ENCODE data around the gene UGT1A8.

DNA sequence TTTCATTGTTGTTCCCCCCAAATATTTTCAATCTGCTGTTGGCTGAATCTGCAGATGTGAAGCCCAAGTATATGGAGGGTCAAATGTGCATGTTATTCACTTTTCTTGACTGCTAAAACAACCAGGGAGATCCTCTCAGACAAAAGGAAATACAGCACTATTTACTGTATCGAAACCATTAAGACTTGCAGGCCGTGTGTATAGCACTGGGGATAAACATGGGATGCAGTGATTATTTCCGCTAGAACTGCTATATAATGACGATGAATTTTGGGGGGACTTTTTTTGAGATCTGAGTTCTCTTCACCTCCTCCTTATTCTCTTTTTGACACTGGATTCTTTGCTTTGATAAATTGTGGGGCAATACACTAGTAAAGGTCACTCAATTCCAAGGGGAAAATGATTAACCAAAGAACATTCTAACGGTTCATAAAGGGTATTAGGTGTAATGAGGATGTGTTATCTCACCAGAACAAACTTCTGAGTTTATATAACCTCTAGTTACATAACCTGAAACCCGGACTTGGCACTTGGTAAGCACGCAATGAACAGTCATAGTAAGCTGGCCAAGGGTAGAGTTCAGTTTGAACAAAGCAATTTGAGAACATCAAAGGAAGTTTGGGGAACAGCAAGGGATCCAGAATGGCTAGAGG, 139.1 kb downstream of the UGT1A8 start:
- TF ChIP-seq, protein P1, sequence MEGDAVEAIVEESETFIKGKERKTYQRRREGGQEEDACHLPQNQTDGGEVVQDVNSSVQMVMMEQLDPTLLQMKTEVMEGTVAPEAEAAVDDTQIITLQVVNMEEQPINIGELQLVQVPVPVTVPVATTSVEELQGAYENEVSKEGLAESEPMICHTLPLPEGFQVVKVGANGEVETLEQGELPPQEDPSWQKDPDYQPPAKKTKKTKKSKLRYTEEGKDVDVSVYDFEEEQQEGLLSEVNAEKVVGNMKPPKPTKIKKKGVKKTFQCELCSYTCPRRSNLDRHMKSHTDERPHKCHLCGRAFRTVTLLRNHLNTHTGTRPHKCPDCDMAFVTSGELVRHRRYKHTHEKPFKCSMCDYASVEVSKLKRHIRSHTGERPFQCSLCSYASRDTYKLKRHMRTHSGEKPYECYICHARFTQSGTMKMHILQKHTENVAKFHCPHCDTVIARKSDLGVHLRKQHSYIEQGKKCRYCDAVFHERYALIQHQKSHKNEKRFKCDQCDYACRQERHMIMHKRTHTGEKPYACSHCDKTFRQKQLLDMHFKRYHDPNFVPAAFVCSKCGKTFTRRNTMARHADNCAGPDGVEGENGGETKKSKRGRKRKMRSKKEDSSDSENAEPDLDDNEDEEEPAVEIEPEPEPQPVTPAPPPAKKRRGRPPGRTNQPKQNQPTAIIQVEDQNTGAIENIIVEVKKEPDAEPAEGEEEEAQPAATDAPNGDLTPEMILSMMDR (conservative IDR thresholded peaks at IDR 0.05; ENCODE audit: low read depth, low read length), result no peak
- TF ChIP-seq CEBPB (IDR thresholded peaks at IDR 0.05; ENCODE audit: low read depth, low read length), result no peak
- TF ChIP-seq POLR2A (IDR thresholded peaks at IDR 0.05; ENCODE audit: low read depth, low read length), result no peak
- TF ChIP-seq MXI1 (IDR thresholded peaks at IDR 0.05; ENCODE audit: borderline replicate concordance, low read depth, low read length), result no peak
- TF ChIP-seq, protein P2, sequence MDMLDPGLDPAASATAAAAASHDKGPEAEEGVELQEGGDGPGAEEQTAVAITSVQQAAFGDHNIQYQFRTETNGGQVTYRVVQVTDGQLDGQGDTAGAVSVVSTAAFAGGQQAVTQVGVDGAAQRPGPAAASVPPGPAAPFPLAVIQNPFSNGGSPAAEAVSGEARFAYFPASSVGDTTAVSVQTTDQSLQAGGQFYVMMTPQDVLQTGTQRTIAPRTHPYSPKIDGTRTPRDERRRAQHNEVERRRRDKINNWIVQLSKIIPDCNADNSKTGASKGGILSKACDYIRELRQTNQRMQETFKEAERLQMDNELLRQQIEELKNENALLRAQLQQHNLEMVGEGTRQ (IDR thresholded peaks at IDR 0.05; ENCODE audit: low read depth, low read length), result no peak
- no peak for TF ChIP-seq RCOR1 (IDR thresholded peaks at IDR 0.05; ENCODE audit: insufficient replicate concordance, low read length)
- no peak for TF ChIP-seq BHLHE40 (IDR thresholded peaks at IDR 0.05; ENCODE audit: low read depth, low read length)
- TF ChIP-seq SMC3 (IDR thresholded peaks at IDR 0.05; ENCODE audit: low read depth, low read length), result no peak
- TF ChIP-seq RAD21 (IDR thresholded peaks at IDR 0.05; ENCODE audit: low read length), result no peak
- no peak for TF ChIP-seq RFX5 (IDR thresholded peaks at IDR 0.05; ENCODE audit: low read depth, low read length)
- TF ChIP-seq, protein P3, sequence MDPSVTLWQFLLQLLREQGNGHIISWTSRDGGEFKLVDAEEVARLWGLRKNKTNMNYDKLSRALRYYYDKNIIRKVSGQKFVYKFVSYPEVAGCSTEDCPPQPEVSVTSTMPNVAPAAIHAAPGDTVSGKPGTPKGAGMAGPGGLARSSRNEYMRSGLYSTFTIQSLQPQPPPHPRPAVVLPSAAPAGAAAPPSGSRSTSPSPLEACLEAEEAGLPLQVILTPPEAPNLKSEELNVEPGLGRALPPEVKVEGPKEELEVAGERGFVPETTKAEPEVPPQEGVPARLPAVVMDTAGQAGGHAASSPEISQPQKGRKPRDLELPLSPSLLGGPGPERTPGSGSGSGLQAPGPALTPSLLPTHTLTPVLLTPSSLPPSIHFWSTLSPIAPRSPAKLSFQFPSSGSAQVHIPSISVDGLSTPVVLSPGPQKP (IDR thresholded peaks at IDR 0.05; ENCODE audit: borderline replicate concordance, low read depth, low read length), result no peak

Measured in IMR-90 (cell line).